Tibial nerve (tissue), 4 donors: ENCODE measurements around the gene C12orf43.

ENCODE experiments used
- EP300 ChIP-seq, 2 donors: sonication (generic); formaldehyde crosslinking; IDR thresholded peaks; one replicate each; pipeline ENCODE4 v1.6.1; 2017; ENCODE audit warnings: antibody characterized with exemption in 2 of 2, mild to moderate bottlenecking in 1 of 2
- TF ChIP-seq, protein P1 (sequence below), 5 experiments: fragments of 200-600 bp in 3 of 5; fragments of 450-650 bp in 2 of 5; sonication (generic) in 3 of 5; IDR thresholded peaks; one replicate each; pipeline ENCODE4 v1.5.1; 2016 to 2019; ENCODE audit warnings: antibody characterized with exemption in 5 of 5, mild to moderate bottlenecking in 3 of 5, moderate library complexity in 2 of 5

DNA sequence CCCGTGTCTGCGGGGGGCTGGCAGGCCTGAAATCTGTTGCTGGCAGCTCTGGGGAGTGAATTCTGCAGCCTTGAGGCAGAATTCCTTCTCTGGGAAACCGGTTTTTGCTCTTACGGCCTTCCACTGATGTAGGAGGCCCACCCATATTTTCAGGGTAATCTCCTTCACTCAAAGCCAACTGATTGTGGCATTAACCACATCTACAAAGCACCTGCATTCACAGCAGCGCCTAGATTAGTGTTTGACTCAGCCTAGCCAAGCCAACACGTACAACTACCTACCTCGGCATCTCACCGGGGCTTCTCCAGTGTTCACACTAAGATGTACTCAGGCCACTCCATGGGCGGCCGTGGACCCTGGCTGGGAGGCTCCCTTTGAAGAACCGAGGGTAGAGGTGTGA lies 15.8 kb downstream of the C12orf43 start:
- TF ChIP-seq, protein P1, sequence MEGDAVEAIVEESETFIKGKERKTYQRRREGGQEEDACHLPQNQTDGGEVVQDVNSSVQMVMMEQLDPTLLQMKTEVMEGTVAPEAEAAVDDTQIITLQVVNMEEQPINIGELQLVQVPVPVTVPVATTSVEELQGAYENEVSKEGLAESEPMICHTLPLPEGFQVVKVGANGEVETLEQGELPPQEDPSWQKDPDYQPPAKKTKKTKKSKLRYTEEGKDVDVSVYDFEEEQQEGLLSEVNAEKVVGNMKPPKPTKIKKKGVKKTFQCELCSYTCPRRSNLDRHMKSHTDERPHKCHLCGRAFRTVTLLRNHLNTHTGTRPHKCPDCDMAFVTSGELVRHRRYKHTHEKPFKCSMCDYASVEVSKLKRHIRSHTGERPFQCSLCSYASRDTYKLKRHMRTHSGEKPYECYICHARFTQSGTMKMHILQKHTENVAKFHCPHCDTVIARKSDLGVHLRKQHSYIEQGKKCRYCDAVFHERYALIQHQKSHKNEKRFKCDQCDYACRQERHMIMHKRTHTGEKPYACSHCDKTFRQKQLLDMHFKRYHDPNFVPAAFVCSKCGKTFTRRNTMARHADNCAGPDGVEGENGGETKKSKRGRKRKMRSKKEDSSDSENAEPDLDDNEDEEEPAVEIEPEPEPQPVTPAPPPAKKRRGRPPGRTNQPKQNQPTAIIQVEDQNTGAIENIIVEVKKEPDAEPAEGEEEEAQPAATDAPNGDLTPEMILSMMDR (IDR thresholded peaks at IDR 0.05), result no peak
- no peak for TF ChIP-seq EP300 (IDR thresholded peaks at IDR 0.05)
